Neural cell (in vitro differentiated cells): ENCODE data around the gene SNPH. TPM values are rescaled to one million over a fixed set of nuclear protein-coding genes. Genes with fewer than 3 reads are reported as not detected.
"Not testable (repeated sequence)": the region's sequence is repeated elsewhere in the genome, so short reads cannot be mapped to it uniquely, and the experiment has no call there.

Experiments used
- H2AFZ ChIP-seq: fragments of 200-600, 300-800 bp; sonication (generic), shearing (Covaris generic); 2 replicates; pipeline ENCODE4 v1.6.0; 2014; ENCODE audit warnings: low read depth, mild to moderate bottlenecking, antibody characterized with exemption, low read length, moderate library complexity
- H3F3A ChIP-seq: fragments of 200-600 bp; shearing (Covaris generic); 2 replicates; pipeline ENCODE4 v1.6.1; 2016; ENCODE audit warnings: mild to moderate bottlenecking, moderate library complexity, mixed read lengths, antibody characterized with exemption, low read length; ENCODE audit not compliant: insufficient read depth, poor library complexity, severe bottlenecking
- H3K27ac ChIP-seq: fragments of 200-600, 300-800 bp; sonication (generic), shearing (Covaris generic); 2 replicates; pipeline ENCODE4 v1.5.1; 2014; ENCODE audit warnings: mild to moderate bottlenecking, low read length, moderate library complexity
- H3K27me3 ChIP-seq: fragments of 300-800, 200-600 bp; sonication (generic), shearing (Covaris generic); 2 replicates; pipeline ENCODE4 v1.6.0; 2014; ENCODE audit warnings: mild to moderate bottlenecking, low read depth, low read length, moderate library complexity; ENCODE audit not compliant: insufficient read depth
- H3K36me3 ChIP-seq: fragments of 300-800, 200-600 bp; sonication (generic), shearing (Covaris generic); 2 replicates; pipeline ENCODE4 v1.5.1; 2014; ENCODE audit warnings: mild to moderate bottlenecking, antibody characterized with exemption, low read length, moderate library complexity; ENCODE audit not compliant: insufficient read depth
- H3K4me2 ChIP-seq: fragments of 300-800, 200-600 bp; sonication (generic), shearing (Covaris generic); 2 replicates; pipeline ENCODE4 v1.6.0; 2014; ENCODE audit warnings: mild to moderate bottlenecking, low read length
- H3K4me3 ChIP-seq: fragments of 300-800, 200-600 bp; sonication (generic), shearing (Covaris generic); 2 replicates; pipeline ENCODE4 v1.5.1; 2014; ENCODE audit warnings: mild to moderate bottlenecking, low read length, moderate library complexity
- H3K79me2 ChIP-seq: fragments of 200-600 bp; shearing (Covaris generic); replicated peaks from 2 replicates; pipeline ENCODE4 v1.6.0; 2014; ENCODE audit warnings: mild to moderate bottlenecking, low read length, moderate library complexity; ENCODE audit not compliant: insufficient read depth
- H3K9ac ChIP-seq: fragments of 300-800, 200-600 bp; sonication (generic), shearing (Covaris generic); 2 replicates; pipeline ENCODE4 v1.6.1; 2016; ENCODE audit warnings: mild to moderate bottlenecking, low read length, mixed read lengths
- H3K9me2 ChIP-seq: fragments of 200-600 bp; shearing (Covaris generic); 2 replicates; pipeline ENCODE4 v1.6.1; 2016; ENCODE audit warnings: mild to moderate bottlenecking, low read length, mixed read lengths; ENCODE audit not compliant: insufficient read depth
- H3K9me3 ChIP-seq: fragments of 200-600, 300-800 bp; sonication (generic), shearing (Covaris generic); 2 replicates; pipeline ENCODE4 v1.6.1; 2016; ENCODE audit warnings: mild to moderate bottlenecking, mixed run types, low read length, moderate library complexity, mixed read lengths
- H4K20me1 ChIP-seq: fragments of 200-600 bp; shearing (Covaris generic); 2 replicates; pipeline ENCODE4 v1.6.1; 2016; ENCODE audit warnings: mild to moderate bottlenecking, mixed run types; ENCODE audit not compliant: insufficient read depth
- EP300 ChIP-seq: fragments of 450-650 bp; conservative IDR thresholded peaks from 2 replicates; pipeline ENCODE4 v1.6.1; 2014; ENCODE audit warnings: antibody characterized with exemption, mild to moderate bottlenecking, moderate library complexity; ENCODE audit not compliant: poor library complexity, severe bottlenecking
- EZH2 ChIP-seq: fragments of 200-600, 300-800 bp; shearing (Covaris generic), sonication (generic); IDR thresholded peaks from 2 replicates; pipeline ENCODE4 v1.6.1; 2014; ENCODE audit warnings: antibody characterized with exemption, low read length, borderline replicate concordance, mild to moderate bottlenecking; ENCODE audit not compliant: insufficient read depth, poor library complexity, severe bottlenecking
- MXI1 ChIP-seq: fragments of 450-650 bp; conservative IDR thresholded peaks from 2 replicates; pipeline ENCODE4 v1.6.1; 2014; ENCODE audit warnings: antibody characterized with exemption, mild to moderate bottlenecking; ENCODE audit not compliant: poor library complexity, severe bottlenecking
- POLR2AphosphoS5 ChIP-seq: IDR thresholded peaks from 2 replicates; pipeline ENCODE4 v1.6.1; 2012
- RAD21 ChIP-seq: fragments of 450-650 bp; conservative IDR thresholded peaks from 2 replicates; pipeline ENCODE4 v1.6.1; 2014; ENCODE audit warnings: antibody characterized with exemption, mild to moderate bottlenecking, moderate library complexity
- SMC3 ChIP-seq: fragments of 450-650 bp; conservative IDR thresholded peaks from 2 replicates; pipeline ENCODE4 v1.6.1; 2014; ENCODE audit warnings: antibody characterized with exemption, mild to moderate bottlenecking, moderate library complexity; ENCODE audit not compliant: poor library complexity
- TAF1 ChIP-seq: IDR thresholded peaks from 2 replicates; pipeline ENCODE4 v1.6.1; 2012; ENCODE audit warnings: low read depth
- polyA minus RNA-seq: library from RNA; depleted of rRNA, polyadenylated mRNA; stranded (reverse); fragments of >200 nt; gene quantifications from 2 replicates; pipeline ENCODE4 v1.2.3, GENCODE V29; 2014
- polyA plus RNA-seq: library from polyadenylated mRNA; depleted of rRNA; stranded (reverse); fragments of >200 nt; gene quantifications from 2 replicates; pipeline ENCODE4 v1.2.3, GENCODE V29; 2014
- TF ChIP-seq, protein P1 (sequence below): fragments of 450-650 bp; IDR thresholded peaks from 2 replicates; pipeline ENCODE4 v1.5.1; 2014; ENCODE audit warnings: antibody characterized with exemption, mild to moderate bottlenecking, moderate library complexity; ENCODE audit not compliant: poor library complexity, severe bottlenecking
- TF ChIP-seq, protein P2 (sequence below): IDR thresholded peaks from 2 replicates; pipeline ENCODE4 v1.6.1; 2012; ENCODE audit warnings: borderline replicate concordance

Gene SNPH, protein sequence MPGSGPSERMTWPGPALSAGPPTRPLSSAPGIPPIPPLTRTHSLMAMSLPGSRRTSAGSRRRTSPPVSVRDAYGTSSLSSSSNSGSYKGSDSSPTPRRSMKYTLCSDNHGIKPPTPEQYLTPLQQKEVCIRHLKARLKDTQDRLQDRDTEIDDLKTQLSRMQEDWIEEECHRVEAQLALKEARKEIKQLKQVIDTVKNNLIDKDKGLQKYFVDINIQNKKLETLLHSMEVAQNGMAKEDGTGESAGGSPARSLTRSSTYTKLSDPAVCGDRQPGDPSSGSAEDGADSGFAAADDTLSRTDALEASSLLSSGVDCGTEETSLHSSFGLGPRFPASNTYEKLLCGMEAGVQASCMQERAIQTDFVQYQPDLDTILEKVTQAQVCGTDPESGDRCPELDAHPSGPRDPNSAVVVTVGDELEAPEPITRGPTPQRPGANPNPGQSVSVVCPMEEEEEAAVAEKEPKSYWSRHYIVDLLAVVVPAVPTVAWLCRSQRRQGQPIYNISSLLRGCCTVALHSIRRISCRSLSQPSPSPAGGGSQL
- 25.6 and 29.4 TPM in 2 replicates for polyA plus RNA-seq
- polyA minus RNA-seq: 44.5 and 47.7 TPM in 2 replicates

DNA sequence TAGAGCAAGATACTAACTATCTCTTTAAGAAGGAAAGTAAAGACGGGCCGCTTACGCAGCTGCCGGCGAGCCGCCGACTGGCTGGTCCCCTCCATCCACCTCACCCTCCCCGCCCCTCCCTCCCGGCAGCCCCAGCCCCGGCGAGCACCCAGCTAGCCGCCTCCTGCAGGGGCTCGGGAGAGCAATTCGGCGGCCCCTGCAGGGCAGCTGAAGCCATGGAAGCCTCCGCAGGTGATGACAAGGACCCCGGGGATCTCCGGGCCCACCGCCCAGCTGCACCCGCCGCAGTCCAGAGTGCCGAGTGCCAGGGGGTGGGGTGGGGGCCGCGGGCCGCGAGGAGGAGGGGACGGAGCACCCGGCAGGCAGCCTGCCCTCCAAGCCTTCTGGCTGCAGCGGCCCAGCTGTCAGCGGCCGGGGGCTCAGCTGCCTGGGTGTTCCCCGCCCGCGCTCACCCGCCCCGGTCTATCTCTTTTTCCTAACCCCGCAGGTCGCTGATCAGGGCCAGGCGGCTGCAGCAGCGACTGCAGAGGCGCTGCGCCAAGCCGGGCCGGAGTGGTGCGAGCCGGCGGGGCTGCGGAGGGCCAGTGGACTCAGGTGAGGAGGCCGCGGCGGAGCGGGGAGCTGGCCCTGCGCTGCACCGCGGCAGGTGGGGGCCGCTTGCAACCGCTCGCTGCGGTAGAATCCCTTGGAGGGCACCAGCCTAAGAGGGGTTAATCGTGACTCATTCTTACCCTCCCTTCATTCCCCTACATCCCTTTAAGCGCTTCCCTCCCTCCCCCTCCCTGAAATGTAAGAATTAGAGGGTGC, at the start of gene SNPH:
Gene SNPH (plus strand): TSS at position 128 of the 807 bp plus-strand sequence. CDS start 29,946 bp downstream, outside the sequence.
- peak within 1 kb of the TSS; percentile 59 for H3K27ac ChIP-seq
- H3K79me2 ChIP-seq: no peaks in the 10 kb centered on the region
- H2AFZ ChIP-seq: peak within 1 kb of the TSS; percentile 52
- no peaks in the 10 kb centered on the region for H3K36me3 ChIP-seq
- peak within 1 kb of the TSS; percentile 85 for H3K9ac ChIP-seq
- TF ChIP-seq, protein P1, sequence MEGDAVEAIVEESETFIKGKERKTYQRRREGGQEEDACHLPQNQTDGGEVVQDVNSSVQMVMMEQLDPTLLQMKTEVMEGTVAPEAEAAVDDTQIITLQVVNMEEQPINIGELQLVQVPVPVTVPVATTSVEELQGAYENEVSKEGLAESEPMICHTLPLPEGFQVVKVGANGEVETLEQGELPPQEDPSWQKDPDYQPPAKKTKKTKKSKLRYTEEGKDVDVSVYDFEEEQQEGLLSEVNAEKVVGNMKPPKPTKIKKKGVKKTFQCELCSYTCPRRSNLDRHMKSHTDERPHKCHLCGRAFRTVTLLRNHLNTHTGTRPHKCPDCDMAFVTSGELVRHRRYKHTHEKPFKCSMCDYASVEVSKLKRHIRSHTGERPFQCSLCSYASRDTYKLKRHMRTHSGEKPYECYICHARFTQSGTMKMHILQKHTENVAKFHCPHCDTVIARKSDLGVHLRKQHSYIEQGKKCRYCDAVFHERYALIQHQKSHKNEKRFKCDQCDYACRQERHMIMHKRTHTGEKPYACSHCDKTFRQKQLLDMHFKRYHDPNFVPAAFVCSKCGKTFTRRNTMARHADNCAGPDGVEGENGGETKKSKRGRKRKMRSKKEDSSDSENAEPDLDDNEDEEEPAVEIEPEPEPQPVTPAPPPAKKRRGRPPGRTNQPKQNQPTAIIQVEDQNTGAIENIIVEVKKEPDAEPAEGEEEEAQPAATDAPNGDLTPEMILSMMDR: no peak
- TF ChIP-seq RAD21: no peak
- TF ChIP-seq, protein P2, sequence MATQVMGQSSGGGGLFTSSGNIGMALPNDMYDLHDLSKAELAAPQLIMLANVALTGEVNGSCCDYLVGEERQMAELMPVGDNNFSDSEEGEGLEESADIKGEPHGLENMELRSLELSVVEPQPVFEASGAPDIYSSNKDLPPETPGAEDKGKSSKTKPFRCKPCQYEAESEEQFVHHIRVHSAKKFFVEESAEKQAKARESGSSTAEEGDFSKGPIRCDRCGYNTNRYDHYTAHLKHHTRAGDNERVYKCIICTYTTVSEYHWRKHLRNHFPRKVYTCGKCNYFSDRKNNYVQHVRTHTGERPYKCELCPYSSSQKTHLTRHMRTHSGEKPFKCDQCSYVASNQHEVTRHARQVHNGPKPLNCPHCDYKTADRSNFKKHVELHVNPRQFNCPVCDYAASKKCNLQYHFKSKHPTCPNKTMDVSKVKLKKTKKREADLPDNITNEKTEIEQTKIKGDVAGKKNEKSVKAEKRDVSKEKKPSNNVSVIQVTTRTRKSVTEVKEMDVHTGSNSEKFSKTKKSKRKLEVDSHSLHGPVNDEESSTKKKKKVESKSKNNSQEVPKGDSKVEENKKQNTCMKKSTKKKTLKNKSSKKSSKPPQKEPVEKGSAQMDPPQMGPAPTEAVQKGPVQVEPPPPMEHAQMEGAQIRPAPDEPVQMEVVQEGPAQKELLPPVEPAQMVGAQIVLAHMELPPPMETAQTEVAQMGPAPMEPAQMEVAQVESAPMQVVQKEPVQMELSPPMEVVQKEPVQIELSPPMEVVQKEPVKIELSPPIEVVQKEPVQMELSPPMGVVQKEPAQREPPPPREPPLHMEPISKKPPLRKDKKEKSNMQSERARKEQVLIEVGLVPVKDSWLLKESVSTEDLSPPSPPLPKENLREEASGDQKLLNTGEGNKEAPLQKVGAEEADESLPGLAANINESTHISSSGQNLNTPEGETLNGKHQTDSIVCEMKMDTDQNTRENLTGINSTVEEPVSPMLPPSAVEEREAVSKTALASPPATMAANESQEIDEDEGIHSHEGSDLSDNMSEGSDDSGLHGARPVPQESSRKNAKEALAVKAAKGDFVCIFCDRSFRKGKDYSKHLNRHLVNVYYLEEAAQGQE: peak; percentile 40
- peak; percentile 73 for TF ChIP-seq POLR2AphosphoS5
- TF ChIP-seq TAF1: peak; percentile 58
- TF ChIP-seq MXI1: no peak
- no peak for TF ChIP-seq EP300
- TF ChIP-seq EZH2: no peak
- no peak for TF ChIP-seq SMC3
- H3K4me3 ChIP-seq: peak within 1 kb of the TSS; percentile 93
- H3F3A ChIP-seq: no peaks in the 10 kb centered on the region
- no peaks in the 10 kb centered on the region for H3K9me2 ChIP-seq
- no peaks in the 10 kb centered on the region for H3K27me3 ChIP-seq
- H3K4me2 ChIP-seq: peak within 1 kb of the TSS; percentile 62
- H3K9me3 ChIP-seq: no peaks in the 10 kb centered on the region
- no peaks in the 10 kb centered on the region for H4K20me1 ChIP-seq

DNA sequence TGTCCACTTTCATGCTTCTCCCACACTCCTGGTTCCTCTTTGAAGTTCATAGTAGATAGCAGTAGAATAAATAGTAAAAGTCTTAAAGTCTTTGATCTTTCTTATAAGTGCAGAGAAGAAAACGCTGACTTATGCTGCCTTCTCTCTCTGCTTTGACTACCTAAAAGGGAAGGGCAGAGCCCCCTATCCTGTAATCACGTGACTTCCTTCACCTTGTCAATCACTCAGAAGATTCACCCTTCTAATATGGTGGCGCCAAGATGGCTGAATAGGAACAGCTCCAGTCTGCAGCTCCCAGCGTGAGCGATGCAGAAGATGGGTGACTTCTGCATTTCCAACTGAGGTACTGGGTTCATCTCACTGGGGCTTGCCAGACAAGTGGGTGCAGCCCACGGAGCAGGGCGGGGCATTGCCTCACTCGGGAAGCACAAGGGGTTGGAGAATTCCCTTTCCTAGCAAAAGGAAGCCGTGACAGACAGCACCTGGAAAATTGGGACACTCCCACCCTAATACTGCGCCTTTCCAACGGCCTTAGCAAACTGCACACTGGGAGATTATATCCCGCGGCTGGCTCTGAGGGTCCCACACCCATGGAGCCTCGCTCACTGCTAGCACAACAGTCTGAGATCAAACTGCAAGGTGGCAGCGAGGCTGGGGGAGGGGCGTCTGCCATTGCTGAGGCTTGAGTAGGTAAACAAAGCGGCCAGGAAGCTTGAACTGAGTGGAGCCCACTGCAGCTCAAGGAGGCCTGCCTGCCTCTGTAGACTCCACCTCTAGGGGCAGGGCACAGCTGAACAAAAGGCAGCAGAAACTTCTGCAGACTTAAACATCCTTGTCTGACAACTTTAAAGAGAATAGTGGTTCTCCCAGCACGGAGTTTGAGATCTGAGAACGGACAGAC, 49.3 kb upstream of the SNPH start:
- H3K27ac ChIP-seq, H3K4me2 ChIP-seq, H3F3A ChIP-seq, H4K20me1 ChIP-seq, H3K9me3 ChIP-seq, H3K4me3 ChIP-seq, H3K36me3 ChIP-seq, H2AFZ ChIP-seq, H3K27me3 ChIP-seq, H3K79me2 ChIP-seq, H3K9ac ChIP-seq, H3K9me2 ChIP-seq: not testable (repeated sequence)

DNA sequence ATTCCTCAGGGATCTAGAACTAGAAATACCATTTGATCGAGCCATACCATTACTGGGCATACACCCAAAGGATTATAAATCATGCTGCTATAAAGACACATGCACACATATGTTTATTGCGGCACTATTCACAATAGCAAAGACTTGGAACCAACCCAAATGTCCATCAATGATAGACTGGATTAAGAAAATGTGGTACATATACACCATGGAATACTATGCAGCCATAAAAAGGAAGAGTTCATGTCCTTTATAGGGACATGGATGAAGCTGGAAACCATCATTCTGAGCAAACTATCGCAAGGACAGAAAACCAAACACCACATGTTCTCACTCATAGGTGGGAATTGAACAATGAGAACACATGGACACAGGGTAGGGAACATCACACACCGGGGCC, 43.3 kb upstream of the SNPH start:
- not testable (repeated sequence) for H3F3A ChIP-seq, H3K4me3 ChIP-seq, H2AFZ ChIP-seq, H3K79me2 ChIP-seq, H4K20me1 ChIP-seq, H3K9ac ChIP-seq, H3K27ac ChIP-seq, H3K4me2 ChIP-seq, H3K36me3 ChIP-seq, H3K9me3 ChIP-seq, H3K9me2 ChIP-seq
- H3K27me3 ChIP-seq: peaks cover 28% of the 10 kb centered on the region
